ENCODE results near the gene CLDN1. TPM values are rescaled to one million over a fixed set of nuclear protein-coding genes. Genes with fewer than 3 reads are reported as not detected.

CLDN1 gene
- total and polyA plus RNA-seq, 2 of the 8 experiments (the other 6 are each of a cell fraction or from before 2014, with no cell fraction given) = 3.1 to 6.1 TPM

DNA sequence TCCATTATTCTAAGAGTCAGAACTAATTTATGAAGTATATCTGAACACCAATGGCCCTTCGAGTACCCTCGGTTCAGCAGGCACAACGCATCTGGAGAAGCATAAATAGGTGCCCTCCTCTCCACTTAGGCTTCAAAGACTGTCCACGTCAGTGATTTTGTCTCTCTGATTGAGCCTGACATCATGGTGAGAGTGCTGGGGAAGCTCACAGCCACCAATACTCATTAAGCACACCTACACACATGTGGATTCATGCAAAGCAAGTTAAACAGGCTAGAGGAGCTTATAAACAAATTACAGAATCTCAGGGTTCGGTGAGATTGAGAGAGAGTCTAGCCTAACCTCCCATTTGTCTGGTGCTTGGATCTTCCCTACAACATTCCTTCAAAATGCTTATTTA is 3.6 kb downstream of the CLDN1 start:
- 84% methylated on average over 5 of the region's 5 CpGs; no CpG with 5 or more reads in 1 of the 2 experiments for WGBS, 2 experiments (ENCODE audit: extremely low coverage in 1 of 2, insufficient coverage in 1 of 2, insufficient read length in 1 of 2, insufficient replicate concordance in 2 of 2, low coverage in 1 of 2, low lambda C conversion rate in 2 of 2, missing lambda C conversion rate in 1 of 2)
- TF ChIP-seq CEBPB (IDR thresholded peaks at IDR 0.05; ENCODE audit: low read depth, low read length) = no peak
- no peak for TF ChIP-seq BRCA1 (IDR thresholded peaks at IDR 0.05; ENCODE audit: low read depth, low read length)
- no peak for TF ChIP-seq KDM4A (IDR thresholded peaks at IDR 0.05; ENCODE audit: low read depth, low read length, severe bottlenecking)
- TF ChIP-seq TBP (IDR thresholded peaks at IDR 0.05; ENCODE audit: low read depth, low read length) = no peak
- TF ChIP-seq HDAC2 (IDR thresholded peaks at IDR 0.05; ENCODE audit: borderline replicate concordance in 1 of 2, low read depth in 2 of 2, low read length in 2 of 2) = no peak
- TF ChIP-seq, protein P1, sequence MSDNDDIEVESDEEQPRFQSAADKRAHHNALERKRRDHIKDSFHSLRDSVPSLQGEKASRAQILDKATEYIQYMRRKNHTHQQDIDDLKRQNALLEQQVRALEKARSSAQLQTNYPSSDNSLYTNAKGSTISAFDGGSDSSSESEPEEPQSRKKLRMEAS (IDR thresholded peaks at IDR 0.05) = no peak
- TF ChIP-seq BCL11A (IDR thresholded peaks at IDR 0.05; ENCODE audit: low read depth in 2 of 2, low read length in 2 of 2) = no peak
- no peak for TF ChIP-seq SAP30 (IDR thresholded peaks at IDR 0.05; ENCODE audit: insufficient read depth, insufficient replicate concordance, low read length)
- TF ChIP-seq, protein P2, sequence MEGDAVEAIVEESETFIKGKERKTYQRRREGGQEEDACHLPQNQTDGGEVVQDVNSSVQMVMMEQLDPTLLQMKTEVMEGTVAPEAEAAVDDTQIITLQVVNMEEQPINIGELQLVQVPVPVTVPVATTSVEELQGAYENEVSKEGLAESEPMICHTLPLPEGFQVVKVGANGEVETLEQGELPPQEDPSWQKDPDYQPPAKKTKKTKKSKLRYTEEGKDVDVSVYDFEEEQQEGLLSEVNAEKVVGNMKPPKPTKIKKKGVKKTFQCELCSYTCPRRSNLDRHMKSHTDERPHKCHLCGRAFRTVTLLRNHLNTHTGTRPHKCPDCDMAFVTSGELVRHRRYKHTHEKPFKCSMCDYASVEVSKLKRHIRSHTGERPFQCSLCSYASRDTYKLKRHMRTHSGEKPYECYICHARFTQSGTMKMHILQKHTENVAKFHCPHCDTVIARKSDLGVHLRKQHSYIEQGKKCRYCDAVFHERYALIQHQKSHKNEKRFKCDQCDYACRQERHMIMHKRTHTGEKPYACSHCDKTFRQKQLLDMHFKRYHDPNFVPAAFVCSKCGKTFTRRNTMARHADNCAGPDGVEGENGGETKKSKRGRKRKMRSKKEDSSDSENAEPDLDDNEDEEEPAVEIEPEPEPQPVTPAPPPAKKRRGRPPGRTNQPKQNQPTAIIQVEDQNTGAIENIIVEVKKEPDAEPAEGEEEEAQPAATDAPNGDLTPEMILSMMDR (IDR thresholded peaks at IDR 0.05; ENCODE audit: control extremely low read depth in 1 of 3, insufficient read depth in 1 of 3, low read depth in 1 of 3, low read length in 3 of 3) = no peak
- TF ChIP-seq YY1 (IDR thresholded peaks at IDR 0.05; ENCODE audit: low read depth, low read length) = no peak
- no peak for TF ChIP-seq SIN3A (conservative IDR thresholded peaks at IDR 0.05 in 1 of 2, IDR thresholded peaks at IDR 0.05 in 1 of 2; ENCODE audit: low read depth in 1 of 2, low read length in 2 of 2)

More for the DNA sequence above, 3.6 kb downstream of the CLDN1 start:
- no peak overlapping the region for H3K4ac ChIP-seq (replicated peaks; ENCODE audit: insufficient read length, low read depth, low read length)
- H3K79me1 ChIP-seq (ENCODE audit: low read depth, low read length) = no peaks in the 10 kb centered on the region
- no peak overlapping the region for H4K8ac ChIP-seq (ENCODE audit: extremely low read depth, insufficient read depth, low read length)
- H3K36me3 ChIP-seq (ENCODE audit: control insufficient read depth in 2 of 4, insufficient read depth in 4 of 4, low read length in 3 of 4) = no peaks in the 10 kb centered on the region
- no peaks in the 10 kb centered on the region for H3K79me2 ChIP-seq (ENCODE audit: control insufficient read depth in 1 of 2, insufficient read depth in 2 of 2, low read length in 2 of 2)
- peaks cover 0 to 7% (median 6%) of the 10 kb centered on the region in 4 experiments; a peak in 5 of 7 replicates for H3K27me3 ChIP-seq (replicated peaks in 1 of 4; ENCODE audit: control insufficient read depth in 3 of 4, extremely low read depth in 1 of 4, insufficient read depth in 3 of 4, low read length in 3 of 4)
- no peak overlapping the region for H2BK15ac ChIP-seq (ENCODE audit: low read length)
- ChIA-PET POLR2A (ENCODE audit: partially characterized antibody) (no interaction called here), CTCF (ENCODE audit: partially characterized antibody) (interaction anchor here (0.7 to 1.5 kb wide), 6 partner anchors 8 to 304 kb away, joined by 3 to 5 read pairs (median 3); no protein-coding TSS in a partner anchor)
- no peak overlapping the region for H4K5ac ChIP-seq (ENCODE audit: insufficient read length, low read depth, low read length)
- H3K4me2 ChIP-seq (ENCODE audit: insufficient read depth in 1 of 2, low read depth in 2 of 2, low read length in 2 of 2) = no peak overlapping the region
- H2BK20ac ChIP-seq (ENCODE audit: low read length) = no peak overlapping the region
- H3K4me1 ChIP-seq (replicated peaks in 1 of 4; ENCODE audit: control insufficient read depth in 3 of 4, insufficient read depth in 4 of 4, low read length in 3 of 4) = peaks cover 0 to 6% (median 3%) of the 10 kb centered on the region in 4 experiments; a peak in 3 of 7 replicates
- DNase-seq (ENCODE audit: low read depth in 1 of 2, low spot score in 2 of 2) (no peak), FAIRE-seq (no peak)
- H2BK12ac ChIP-seq (ENCODE audit: low read depth, low read length) = no peak overlapping the region
- no peak overlapping the region for H2BK5ac ChIP-seq (ENCODE audit: low read depth, low read length)
- no peak overlapping the region for H3K9ac ChIP-seq (replicated peaks in 1 of 4; ENCODE audit: extremely low read depth in 1 of 4, low read depth in 3 of 4, low read length in 3 of 4)
- no peak overlapping the region for H3K4me3 ChIP-seq (ENCODE audit: extremely low read depth in 1 of 4, insufficient read depth in 2 of 4, low read depth in 3 of 4, low read length in 4 of 4)
- no peaks in the 10 kb centered on the region for H4K20me1 ChIP-seq (replicated peaks in 1 of 2; ENCODE audit: control insufficient read depth in 1 of 2, insufficient read depth in 2 of 2, low read length in 2 of 2)
- no peak overlapping the region for H3K14ac ChIP-seq (ENCODE audit: insufficient read length)
- no peak overlapping the region for H3K23ac ChIP-seq (ENCODE audit: insufficient read length)
- H3K27ac ChIP-seq (ENCODE audit: low read depth, low read length) = no peak overlapping the region
- H3K23me2 ChIP-seq (ENCODE audit: low read depth, low read length) = peaks cover 6% of the 10 kb centered on the region; the same call in 1 of the 2 replicates
- H3K9me3 ChIP-seq (ENCODE audit: insufficient read depth in 2 of 2, low read depth in 1 of 2, low read length in 1 of 2) = no peaks in the 10 kb centered on the region
- H3K18ac ChIP-seq (ENCODE audit: extremely low read depth, low read length) = no peak overlapping the region
- no peak overlapping the region for H2AFZ ChIP-seq (ENCODE audit: low read length)
- no peak overlapping the region for H2AK5ac ChIP-seq (ENCODE audit: low read depth, low read length)
- no peak overlapping the region for H3K56ac ChIP-seq (replicated peaks; ENCODE audit: insufficient read length, low read depth, low read length)
- no peak overlapping the region for H4K91ac ChIP-seq (replicated peaks; ENCODE audit: insufficient read length, low read length)
- no peak overlapping the region for H2BK120ac ChIP-seq (replicated peaks; ENCODE audit: low read depth, low read length)

Data from H1 (cell line).